Endometrial microvascular endothelial cells (primary cell): ENCODE results near the gene LRRC4B. TPM values are rescaled to one million over a fixed set of nuclear protein-coding genes. Genes with fewer than 3 reads are reported as not detected.
"Not testable (repeated sequence)": the region's sequence is repeated elsewhere in the genome, so short reads cannot be mapped to it uniquely, and the experiment has no call there.

Source experiments
- in situ Hi-C: cut with HindIII; loops from 2 replicates; pipeline ENCODE4 v1.10.0; 2017; ENCODE audit warnings: low sequenced_read_pairs, low pct_unique_long_range_greater_than_20kb; ENCODE audit errors: inconsistent ontology term
- total RNA-seq: library from RNA; depleted of rRNA; stranded (reverse); fragments of >200 nt; gene quantifications from one replicate; pipeline ENCODE4 v1.2.3, GENCODE V29; 2015; ENCODE audit errors: inconsistent ontology term

The LRRC4B gene
- total RNA-seq, 1 donor from 2014 or later, result not detected

DNA sequence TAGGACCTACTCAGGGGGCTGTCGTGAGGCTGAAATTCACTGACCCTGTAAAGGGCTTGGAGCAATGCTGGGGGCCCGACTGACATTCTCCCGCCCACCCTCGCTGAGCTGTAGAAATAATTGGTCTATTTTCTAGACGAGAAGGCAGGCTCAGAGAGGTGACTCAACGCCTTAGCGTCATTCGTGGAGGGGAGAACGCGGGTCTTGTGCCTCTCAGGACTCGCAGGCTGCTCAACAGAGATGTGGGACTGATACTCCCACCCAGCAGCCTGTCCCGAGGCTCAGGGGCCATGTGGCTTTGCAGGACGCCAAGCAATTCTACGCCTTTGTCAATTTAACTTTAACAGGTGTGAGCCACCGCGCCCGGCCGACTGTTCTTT lies 30.9 kb downstream of the LRRC4B start:
- in situ Hi-C loops, result no loop called here

DNA sequence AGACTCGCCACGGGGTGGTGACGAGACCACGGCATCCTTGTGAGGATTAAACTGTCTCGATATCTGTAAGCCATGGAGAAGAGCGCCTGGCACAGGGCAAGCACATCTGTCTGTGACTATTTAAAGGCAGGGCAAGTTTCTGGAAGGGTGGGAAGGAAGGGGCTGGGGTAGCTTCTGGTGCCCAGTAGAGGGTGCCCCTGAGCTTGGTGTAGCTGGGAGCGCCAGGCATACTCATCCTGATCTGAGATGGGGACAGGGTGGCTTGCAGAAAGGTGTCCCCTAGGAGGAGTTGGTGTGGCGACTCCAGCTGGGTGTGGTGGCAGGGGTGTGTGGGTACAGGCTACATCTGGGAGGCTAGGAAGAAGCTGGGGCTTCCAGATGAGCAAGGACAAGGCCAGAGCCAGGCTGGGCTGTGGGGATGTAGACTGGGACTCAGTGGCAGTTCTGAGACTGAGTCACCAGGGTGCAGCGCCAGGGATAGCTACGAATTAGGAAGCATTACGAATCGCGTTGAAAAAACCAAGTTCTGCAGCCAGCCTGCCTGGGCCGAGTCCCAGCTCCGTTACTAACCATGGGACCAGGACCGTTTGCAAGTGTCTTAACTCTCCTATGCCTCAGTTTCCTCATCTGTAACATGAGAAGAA lies 31.5 kb downstream of the LRRC4B start:
- in situ Hi-C loops, result no loop called here

DNA sequence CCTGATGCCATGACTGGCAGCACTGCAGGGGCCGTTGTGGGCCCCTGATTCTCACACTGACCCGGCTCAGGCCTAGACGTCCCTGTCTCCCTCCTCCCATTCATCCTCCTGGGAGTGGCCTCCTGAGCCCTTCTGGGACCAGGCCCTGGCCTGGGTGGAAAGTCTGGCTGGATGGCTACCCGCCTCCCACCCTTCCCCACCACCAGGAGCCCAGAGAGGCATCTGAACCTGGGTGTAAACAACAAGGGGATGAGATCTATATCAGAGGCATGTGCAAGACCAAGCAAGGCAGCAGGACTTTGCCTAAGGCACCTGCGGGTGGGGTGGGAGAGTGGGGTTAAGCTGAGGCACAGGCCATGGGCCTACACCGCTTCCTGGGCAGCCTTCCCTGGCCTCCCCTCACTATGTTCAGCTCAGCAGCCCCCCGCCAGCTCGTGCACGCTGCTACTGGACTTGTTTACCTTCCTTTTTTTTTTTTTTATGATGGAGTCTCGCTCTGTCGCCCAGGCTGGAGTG lies 32.5 kb downstream of the LRRC4B start:
- in situ Hi-C loops, result no loop called here

DNA sequence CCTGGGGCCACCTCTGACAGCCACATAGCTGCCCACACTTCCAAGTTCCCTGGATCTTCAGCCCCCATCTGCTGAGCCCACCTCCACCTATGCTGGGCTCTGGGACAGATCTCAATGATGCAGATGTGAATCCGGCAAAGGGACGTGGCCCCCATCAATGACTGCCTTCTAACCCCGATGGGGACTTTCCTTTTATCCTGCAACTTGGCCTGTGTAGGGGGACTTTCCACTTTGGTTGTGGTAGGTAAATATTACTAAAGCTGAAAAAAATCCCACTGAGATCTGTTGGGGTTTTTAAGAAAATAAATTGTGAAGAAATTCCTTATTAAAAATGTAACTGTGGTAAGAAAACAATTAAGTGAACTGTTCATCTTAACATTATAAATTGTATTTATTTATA lies 33.8 kb downstream of the LRRC4B start:
- in situ Hi-C loops, result no loop called here

DNA sequence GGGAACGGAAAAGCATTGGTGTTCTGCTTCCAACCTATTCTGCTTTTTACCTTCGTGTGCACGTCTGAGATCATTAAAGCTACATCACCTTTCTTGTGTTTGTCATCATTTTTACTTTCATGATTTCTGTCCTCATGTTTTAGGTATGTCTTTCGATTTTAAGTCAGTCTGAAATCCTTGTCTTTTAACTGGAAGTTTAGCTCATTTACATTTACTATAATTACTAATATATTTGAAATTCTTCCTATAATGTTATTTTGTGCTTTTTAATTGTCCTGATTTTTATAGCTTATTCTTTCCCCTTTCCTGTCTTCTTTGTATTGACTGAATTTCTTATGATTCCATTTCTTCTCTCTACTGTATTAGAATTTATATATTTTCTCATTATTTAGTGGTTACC lies 35.3 kb downstream of the LRRC4B start:
- in situ Hi-C loops, result no loop called here

DNA sequence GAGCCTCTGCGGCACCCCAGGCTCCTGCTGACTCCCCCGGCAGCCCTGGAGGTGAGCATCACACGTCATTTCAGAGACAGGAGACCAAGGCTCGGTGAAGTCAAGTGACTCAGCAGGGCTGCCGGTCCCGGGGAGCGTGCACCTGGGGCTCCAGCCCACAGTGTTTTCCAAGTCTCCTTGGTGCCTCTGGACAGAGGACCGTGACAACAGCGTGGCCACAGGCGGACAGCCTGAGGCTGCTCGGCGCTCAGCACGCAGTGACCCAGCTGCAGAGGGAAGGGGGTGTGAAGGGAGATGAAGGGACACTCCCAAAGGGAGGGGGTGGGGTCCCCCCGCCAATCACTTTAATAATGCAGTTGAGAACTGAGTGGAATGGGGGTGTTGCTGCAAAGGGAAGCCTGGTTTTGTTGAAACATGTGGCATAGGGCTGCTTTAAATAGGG lies 37.0 kb downstream of the LRRC4B start:
- in situ Hi-C loops, result no loop called here

DNA sequence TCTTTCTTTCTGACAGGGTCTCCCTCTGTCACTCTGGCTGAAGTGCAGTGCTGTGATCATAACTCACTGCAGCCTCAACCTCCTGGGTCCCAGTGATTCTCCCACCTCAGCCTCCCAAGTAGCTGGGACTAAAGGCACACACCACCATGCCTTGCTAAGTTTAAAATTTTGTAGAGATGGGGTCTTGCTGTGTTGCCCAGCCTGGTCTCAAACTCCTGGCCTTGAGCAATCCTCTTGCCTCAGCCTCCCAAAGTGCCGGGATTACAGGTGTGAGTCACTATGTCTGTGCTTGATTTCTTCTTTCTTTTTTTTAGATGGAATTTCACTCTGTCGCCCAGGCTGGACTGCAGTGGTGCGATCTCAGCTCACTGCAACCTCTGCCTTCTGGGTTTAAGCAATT lies 40.2 kb downstream of the LRRC4B start:
- in situ Hi-C loops, result not testable (repeated sequence)

DNA sequence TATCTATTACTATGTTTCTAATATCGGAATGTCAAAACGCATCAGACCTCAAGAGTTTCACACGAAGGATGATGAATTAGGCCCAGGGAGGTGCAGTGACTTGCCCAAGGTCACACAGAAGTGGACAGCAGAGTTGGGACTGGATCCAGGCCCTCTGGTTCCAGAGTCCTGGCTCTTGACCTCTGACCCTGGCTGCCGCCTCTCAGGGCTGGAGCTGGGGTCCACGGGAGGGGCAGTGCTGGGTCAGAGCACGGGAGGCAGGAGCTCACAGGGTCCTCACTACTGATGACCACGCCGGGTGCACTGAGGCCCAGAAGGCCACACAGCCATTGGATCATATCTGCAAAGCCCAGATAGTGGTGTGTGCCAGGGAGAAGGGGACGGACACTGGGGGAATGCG lies 45.4 kb downstream of the LRRC4B start:
- in situ Hi-C loops, result no loop called here

DNA sequence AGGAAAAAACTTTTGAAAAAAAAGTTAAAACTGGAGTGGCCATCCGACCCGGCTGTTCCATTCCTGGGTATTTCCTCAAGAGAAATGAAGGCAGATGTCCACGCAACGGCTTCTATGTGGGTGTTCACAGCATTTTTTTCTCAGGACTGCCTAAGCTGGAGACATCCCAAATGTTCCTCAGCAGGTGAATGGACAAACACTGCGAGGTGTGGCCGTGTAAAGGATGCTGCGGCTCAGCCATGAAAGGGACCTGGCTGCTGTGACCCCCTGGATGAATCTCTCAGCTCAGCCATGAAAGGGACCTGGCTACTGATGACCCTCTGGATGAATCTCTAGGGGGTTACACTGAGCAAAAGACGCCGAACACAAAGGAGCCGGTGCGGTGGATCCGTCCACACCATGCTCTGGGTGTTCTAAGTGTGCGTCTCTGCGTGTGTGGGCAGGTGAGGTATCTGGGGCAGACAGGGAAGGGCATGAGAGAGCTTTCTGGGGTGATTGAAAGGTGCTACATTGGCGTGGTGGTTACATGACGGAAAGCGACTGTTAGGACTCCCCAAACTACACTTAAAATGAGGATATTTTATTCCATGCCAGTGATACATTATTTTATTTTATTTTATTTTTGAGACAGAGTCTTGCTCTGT lies 47.3 kb downstream of the LRRC4B start:
- in situ Hi-C loops, result no loop called here

DNA sequence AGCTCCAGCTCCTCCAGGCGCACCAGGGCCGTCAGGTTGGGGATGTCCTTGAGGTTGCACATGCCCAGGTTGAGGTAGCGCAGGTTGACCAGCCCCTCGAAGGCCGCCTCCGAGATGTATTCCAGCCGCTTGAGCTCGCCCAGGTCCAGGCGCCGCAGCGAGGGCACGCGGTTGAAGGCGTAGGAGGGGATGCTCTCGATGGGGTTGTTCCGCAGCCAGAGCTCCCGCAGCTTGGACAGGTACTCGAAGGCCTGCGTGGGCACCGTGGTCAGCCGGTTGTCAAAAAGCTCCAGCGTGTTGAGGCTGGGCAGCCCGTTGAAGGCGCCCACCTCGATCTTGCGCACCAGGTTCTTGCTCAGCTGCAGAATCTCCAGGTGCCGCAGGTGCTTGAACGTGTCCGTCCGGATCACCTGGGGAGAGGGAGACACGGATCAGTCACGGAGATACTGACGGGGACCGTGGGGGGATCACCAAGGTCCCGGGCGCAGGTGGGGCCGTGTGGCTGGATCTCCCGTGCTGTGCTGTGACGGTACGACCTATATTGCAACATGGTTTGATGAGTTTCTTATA lies 49.1 kb downstream of the LRRC4B start:
- in situ Hi-C loops, result no loop called here

DNA sequence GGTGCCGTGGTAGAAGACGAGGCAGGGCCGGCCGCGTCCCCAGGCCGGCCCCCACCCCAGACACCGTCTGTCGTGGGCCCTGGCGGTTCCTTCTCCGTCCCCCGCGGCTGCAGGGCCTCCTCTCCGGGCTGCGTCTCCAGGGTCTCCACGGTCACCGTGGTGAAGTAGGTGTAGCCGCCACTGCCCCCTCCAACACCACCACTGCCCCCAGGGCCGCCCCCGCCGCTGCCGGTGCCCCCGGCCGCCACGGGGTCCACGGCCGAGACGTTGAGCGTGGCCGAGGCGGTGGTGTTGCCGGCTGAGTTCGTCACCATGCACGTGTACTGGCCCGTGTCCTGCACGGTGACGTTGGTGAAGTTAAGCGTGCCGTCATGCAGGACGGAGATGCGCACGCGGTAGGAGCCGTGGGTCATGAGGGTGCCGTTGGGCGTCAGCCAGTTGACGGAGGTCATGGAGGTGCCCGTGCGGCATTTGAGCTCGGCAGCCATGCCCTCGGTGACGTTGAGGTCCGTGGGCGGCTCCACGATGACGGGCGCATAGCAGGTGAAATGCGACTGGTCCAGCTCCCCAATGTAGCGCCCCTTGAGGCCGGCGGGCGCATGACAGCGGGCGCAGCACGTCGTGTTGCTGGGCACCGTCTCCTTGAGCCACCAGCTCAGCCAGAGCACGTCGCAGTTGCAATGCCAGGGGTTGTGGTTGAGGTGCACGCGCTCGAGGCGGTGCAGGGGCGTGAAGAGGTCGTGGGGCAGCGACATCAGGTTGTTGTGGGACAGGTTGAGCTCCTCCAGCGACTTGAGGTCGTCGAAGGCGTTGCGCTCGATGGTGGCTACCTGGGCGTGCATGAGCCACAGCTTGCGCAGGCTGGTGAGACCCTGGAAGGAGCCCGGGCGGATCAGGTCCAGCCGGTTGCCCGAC lies 49.9 kb downstream of the LRRC4B start:
- in situ Hi-C loops, result no loop called here

DNA sequence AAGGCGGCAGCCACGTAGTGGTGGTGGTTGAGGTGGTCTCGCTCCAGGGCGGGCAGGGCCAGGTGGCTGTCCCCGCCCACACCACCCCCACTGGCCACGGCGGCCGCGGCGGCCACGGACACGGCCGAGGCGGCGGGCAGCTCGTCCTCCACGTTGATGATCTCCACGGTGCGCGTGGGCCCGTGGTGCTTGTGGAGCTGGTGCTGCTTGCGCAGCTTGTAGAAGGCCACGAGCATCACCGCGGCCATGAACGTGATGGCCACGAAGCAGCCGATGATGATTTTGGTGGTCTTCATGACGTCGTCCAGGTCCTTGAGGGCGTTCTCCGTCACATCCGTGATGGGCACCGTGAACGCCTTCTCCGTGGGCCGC lies 50.5 kb downstream of the LRRC4B start:
- in situ Hi-C loops, result no loop called here

DNA sequence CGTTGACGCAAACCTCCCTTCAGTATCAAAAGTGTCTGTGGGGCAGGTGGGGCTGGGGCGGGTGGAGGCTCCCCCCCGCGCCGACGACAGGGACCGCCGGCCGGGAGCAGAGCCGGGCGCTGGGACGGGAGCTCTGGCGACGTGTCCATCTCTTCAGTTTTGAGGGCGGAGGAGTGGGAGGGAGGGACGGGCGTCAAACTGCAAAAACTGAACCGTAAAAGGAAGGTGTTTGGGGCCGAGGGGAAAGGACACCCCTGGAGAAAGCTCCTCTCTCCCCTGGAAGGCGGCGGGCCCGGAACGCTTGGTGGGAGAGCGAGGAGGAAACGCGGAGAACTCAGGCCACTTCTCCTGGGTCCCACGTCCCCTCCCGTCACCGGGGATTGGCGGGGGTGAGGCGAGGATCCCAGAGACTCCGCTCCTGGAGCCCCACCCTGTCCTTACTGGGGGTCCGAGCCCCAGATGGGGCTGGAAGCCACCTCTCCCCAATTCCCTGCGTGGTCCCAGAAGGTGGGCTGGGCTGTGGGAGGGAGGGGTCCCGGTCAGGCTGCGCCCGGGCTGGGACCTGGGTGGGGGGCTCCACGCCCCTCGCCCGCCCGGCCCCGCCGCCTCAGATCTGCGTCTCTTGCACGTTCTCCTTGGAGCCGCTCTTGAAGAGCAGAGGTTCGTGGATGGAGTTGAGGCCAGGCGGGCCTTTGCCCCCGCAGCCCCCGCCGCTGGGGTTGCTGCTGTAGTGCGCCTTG lies 51.1 kb downstream of the LRRC4B start:
- in situ Hi-C loops, result no loop called here

DNA sequence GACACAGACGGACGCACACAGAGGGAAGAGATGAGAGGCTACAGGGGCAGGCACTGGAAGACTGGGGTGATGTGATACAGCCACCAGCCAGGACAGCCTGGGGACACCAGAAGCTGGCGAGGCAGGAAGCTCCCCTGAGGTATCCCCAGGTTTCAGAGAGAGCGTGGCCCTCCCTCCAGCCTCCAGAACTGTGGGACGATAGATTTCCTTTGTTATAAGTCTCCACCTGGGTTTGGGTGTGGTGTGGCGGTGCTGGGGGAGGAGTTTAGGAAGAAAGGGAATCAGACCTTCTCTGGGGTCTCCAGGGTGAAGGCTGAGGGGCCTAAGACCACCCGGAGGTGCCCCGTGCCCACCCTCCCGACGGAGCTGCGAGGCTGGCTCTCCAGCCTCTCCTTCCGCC lies 51.8 kb downstream of the LRRC4B start:
- in situ Hi-C loops, result no loop called here

DNA sequence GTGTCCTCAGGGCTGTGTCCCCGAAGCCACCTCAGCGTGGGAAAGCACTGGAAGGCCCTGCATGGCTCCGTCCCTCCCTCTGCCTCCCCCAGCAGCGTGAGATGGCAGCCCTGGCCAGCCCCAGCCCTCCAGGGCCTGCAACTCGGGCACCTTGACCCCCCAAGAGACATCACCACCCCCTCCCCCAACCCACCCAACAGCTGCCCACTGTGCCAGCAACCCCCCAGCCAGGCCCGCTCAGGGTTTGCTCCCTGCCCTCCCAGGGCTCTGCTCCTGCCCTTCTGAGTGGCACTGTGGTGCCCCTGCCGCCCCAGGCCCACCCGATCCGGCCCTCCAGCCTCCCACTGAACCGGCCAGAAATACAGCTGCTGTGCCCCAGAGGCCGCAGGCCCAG lies 53.1 kb downstream of the LRRC4B start:
- in situ Hi-C loops, result no loop called here

DNA sequence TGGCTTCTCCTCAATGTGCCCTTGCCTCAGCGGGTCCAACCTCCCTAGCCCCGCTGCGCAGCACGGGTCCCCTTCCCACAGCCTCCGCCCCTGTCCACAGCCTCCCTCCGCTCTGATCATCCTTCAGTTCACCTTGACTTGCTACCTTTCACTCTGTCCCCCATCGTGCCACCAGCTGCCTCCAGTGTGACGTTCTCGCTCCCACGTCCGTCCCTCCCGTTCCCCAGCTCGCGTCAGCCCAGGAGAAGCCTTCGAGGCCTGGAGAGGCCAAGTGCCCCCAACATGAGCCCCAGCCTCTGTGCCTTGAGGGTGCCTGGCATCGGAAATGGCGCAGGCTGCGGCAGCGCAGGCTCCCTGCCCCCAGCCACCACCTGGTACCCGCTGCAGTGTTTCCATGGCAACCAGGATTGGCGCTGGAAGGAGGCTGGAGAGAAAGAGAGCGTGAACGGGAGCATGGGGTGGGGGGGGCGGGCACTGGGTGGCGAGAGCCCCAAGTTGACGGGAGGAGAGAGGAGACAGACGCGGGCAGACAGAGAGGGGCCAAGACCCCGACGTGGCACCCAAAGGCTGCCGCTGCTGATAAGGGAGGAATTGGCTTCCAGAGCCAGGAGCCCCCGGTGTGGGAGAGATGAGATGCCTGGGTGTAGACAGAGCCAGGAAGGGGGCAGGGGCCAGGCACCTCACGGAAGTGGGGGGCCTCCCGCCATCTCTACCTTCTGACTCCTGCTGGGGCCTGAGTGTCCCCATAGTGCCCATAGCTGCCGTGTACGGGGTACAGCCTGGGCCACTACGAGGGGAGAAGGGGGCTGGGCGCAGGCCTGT lies 53.7 kb downstream of the LRRC4B start:
- in situ Hi-C loops, result no loop called here

DNA sequence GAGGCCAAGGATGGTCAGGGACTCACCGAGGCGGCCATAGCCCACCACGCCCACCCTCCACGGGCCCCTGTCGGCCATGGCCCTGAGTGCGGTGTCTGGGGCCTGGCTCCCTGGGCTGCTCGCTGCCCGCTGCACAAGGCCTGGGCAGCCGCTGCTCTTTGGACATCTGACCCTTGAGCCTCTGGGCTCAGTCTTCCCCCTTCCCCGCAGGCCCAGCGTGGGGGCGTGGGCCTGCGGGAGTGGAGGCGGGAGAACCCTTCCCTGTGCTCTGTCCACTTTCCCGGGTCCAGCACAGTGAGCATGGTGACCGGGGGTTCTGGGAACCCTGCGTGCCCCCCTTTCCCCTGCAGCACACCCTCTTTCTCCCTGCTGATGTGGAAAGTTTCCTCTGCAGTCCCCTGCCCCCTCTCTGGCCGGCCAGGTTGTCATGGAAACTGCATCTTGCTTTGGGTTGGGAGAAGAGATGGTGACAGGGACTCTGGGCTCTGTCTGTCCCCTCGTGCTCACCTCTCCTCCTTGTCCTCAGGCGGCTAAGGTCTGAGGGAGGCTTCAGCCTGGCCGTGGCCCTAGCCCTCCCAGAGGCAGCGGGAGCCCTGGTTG lies 54.4 kb downstream of the LRRC4B start, which contains the start of gene ASPDH:
Gene ASPDH (minus strand): TSS at position 168 of the 600 bp plus-strand sequence. CDS start 90 bp downstream, at position 78.
- in situ Hi-C loops, result no loop called here
